SK-N-SH (cell line): Measurements from ENCODE around the gene KRTAP19-7.

Source experiments
- POLR2AphosphoS5 ChIP-seq: IDR thresholded peaks from 2 replicates; pipeline ENCODE4 v1.6.1; 2012; ENCODE audit warnings: low read depth, low read length
- RXRA ChIP-seq: IDR thresholded peaks from 2 replicates; pipeline ENCODE4 v1.4.0; 2012; ENCODE audit warnings: low read depth, mild to moderate bottlenecking, borderline replicate concordance
- SIN3A ChIP-seq: IDR thresholded peaks from 2 replicates; pipeline ENCODE4 v1.6.1; 2012; ENCODE audit warnings: low read depth, mild to moderate bottlenecking, low read length, moderate library complexity, borderline replicate concordance
- TEAD4 ChIP-seq: IDR thresholded peaks from 2 replicates; pipeline ENCODE4 v1.4.0; 2012; ENCODE audit warnings: mild to moderate bottlenecking, borderline replicate concordance; ENCODE audit not compliant: insufficient read depth
- TF ChIP-seq, protein P1 (sequence below): fragments of 200-600 bp; sonication (generic); IDR thresholded peaks from 2 replicates; pipeline ENCODE4 v1.6.1; 2017; ENCODE audit warnings: antibody characterized with exemption, mild to moderate bottlenecking, moderate library complexity
- TF ChIP-seq, protein P2 (sequence below): IDR thresholded peaks from 2 replicates; pipeline ENCODE4 v1.4.0; 2012; ENCODE audit warnings: low read depth, borderline replicate concordance
- TF ChIP-seq, protein P3 (sequence below): IDR thresholded peaks from 2 replicates; pipeline ENCODE4 v1.6.1; 2012; ENCODE audit warnings: mild to moderate bottlenecking, low read depth, low read length, moderate library complexity
- TF ChIP-seq, protein P4 (sequence below): fragments of 150-350 bp; IDR thresholded peaks from 2 replicates; pipeline ENCODE4 v1.6.1; 2017; ENCODE audit warnings: antibody characterized with exemption, low read length, low read depth, borderline replicate concordance

DNA sequence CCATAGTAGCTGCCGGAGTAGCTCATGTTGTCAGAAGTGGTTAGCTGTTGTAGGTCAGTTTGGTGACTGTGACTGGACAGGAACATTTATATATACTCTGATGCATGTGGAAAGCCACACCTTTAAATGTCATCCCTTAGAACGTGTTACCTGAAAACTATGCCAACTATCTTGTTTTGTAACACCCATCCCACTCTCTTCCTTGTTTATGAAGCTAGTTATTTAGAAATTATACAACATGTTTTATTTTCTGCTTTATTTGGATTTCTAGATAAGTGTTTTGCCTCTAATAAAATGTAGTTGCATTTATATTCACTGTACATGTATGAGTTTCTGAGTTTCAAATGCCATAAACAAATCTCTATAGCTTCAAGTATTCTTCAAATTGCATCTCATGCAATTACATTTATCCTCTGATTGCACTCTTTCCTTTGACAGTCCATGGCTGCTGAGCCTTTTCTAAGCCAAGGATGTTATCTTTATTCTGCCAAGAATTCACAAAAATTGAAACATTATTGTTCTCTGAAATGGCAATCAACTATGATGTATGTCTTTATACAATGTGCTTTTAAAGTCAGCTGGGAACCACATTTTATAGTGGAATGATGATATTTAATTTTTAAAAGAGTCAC, at the start of gene KRTAP19-7:
- TF ChIP-seq, protein P1, sequence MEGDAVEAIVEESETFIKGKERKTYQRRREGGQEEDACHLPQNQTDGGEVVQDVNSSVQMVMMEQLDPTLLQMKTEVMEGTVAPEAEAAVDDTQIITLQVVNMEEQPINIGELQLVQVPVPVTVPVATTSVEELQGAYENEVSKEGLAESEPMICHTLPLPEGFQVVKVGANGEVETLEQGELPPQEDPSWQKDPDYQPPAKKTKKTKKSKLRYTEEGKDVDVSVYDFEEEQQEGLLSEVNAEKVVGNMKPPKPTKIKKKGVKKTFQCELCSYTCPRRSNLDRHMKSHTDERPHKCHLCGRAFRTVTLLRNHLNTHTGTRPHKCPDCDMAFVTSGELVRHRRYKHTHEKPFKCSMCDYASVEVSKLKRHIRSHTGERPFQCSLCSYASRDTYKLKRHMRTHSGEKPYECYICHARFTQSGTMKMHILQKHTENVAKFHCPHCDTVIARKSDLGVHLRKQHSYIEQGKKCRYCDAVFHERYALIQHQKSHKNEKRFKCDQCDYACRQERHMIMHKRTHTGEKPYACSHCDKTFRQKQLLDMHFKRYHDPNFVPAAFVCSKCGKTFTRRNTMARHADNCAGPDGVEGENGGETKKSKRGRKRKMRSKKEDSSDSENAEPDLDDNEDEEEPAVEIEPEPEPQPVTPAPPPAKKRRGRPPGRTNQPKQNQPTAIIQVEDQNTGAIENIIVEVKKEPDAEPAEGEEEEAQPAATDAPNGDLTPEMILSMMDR: no peak
- TF ChIP-seq POLR2AphosphoS5 (no peak), SIN3A (no peak), TEAD4 (no peak), RXRA (no peak)
- TF ChIP-seq, protein P2, sequence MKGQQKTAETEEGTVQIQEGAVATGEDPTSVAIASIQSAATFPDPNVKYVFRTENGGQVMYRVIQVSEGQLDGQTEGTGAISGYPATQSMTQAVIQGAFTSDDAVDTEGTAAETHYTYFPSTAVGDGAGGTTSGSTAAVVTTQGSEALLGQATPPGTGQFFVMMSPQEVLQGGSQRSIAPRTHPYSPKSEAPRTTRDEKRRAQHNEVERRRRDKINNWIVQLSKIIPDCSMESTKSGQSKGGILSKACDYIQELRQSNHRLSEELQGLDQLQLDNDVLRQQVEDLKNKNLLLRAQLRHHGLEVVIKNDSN: no peak
- TF ChIP-seq, protein P3, sequence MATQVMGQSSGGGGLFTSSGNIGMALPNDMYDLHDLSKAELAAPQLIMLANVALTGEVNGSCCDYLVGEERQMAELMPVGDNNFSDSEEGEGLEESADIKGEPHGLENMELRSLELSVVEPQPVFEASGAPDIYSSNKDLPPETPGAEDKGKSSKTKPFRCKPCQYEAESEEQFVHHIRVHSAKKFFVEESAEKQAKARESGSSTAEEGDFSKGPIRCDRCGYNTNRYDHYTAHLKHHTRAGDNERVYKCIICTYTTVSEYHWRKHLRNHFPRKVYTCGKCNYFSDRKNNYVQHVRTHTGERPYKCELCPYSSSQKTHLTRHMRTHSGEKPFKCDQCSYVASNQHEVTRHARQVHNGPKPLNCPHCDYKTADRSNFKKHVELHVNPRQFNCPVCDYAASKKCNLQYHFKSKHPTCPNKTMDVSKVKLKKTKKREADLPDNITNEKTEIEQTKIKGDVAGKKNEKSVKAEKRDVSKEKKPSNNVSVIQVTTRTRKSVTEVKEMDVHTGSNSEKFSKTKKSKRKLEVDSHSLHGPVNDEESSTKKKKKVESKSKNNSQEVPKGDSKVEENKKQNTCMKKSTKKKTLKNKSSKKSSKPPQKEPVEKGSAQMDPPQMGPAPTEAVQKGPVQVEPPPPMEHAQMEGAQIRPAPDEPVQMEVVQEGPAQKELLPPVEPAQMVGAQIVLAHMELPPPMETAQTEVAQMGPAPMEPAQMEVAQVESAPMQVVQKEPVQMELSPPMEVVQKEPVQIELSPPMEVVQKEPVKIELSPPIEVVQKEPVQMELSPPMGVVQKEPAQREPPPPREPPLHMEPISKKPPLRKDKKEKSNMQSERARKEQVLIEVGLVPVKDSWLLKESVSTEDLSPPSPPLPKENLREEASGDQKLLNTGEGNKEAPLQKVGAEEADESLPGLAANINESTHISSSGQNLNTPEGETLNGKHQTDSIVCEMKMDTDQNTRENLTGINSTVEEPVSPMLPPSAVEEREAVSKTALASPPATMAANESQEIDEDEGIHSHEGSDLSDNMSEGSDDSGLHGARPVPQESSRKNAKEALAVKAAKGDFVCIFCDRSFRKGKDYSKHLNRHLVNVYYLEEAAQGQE: no peak
- TF ChIP-seq, protein P4, sequence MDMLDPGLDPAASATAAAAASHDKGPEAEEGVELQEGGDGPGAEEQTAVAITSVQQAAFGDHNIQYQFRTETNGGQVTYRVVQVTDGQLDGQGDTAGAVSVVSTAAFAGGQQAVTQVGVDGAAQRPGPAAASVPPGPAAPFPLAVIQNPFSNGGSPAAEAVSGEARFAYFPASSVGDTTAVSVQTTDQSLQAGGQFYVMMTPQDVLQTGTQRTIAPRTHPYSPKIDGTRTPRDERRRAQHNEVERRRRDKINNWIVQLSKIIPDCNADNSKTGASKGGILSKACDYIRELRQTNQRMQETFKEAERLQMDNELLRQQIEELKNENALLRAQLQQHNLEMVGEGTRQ: no peak
